NT2/D1 (cell line): ENCODE results near the gene NTRK2.

Experiments
- DNase-seq: peaks from one replicate; pipeline ENCODE4 v3.0.0-alpha.2; 2011; ENCODE audit warnings: low read depth, low spot score
- H3K27me3 ChIP-seq: 2 replicates; pipeline ENCODE4 v1.6.0; 2011; ENCODE audit warnings: mild to moderate bottlenecking; ENCODE audit not compliant: insufficient read length, insufficient read depth
- H3K36me3 ChIP-seq: 2 replicates; pipeline ENCODE4 v1.6.1; 2011; ENCODE audit warnings: mild to moderate bottlenecking, low read length, mixed read lengths; ENCODE audit not compliant: insufficient read depth, insufficient read length
- H3K4me1 ChIP-seq: 2 replicates; pipeline ENCODE4 v1.5.1; 2011; ENCODE audit not compliant: insufficient read depth, insufficient read length
- H3K4me3 ChIP-seq: 2 replicates; pipeline ENCODE4 v1.5.1; 2011; ENCODE audit warnings: low read depth; ENCODE audit not compliant: insufficient read length
- H3K9ac ChIP-seq: 2 replicates; pipeline ENCODE4 v1.6.0; 2011; ENCODE audit warnings: low read depth; ENCODE audit not compliant: insufficient read length
- H3K9me3 ChIP-seq: 2 replicates; pipeline ENCODE4 v1.5.1; 2011; ENCODE audit warnings: mild to moderate bottlenecking, low read length; ENCODE audit not compliant: insufficient read depth
- SUZ12 ChIP-seq: IDR thresholded peaks from 2 replicates; pipeline ENCODE4 v1.6.1; 2011; ENCODE audit not compliant: insufficient read length, insufficient read depth; ENCODE audit errors: extremely low read depth
- YY1 ChIP-seq: IDR thresholded peaks from 2 replicates; pipeline ENCODE4 v1.6.1; 2011; ENCODE audit not compliant: insufficient read length, insufficient read depth
- ZNF274 ChIP-seq: IDR thresholded peaks from 2 replicates; pipeline ENCODE4 v1.6.1; 2011; ENCODE audit warnings: mild to moderate bottlenecking, low read depth, low read length

Gene NTRK2

GRCh38 chr9:84950879-84951811, 281.6 kb downstream of the NTRK2 start:
- no peaks in the 10 kb centered on the region for H3K9me3 ChIP-seq
- H3K27me3 ChIP-seq = peaks cover 8% of the 10 kb centered on the region
- no peaks in the 10 kb centered on the region for H3K36me3 ChIP-seq
- DNase-seq = no peak
- H3K4me1 ChIP-seq = no peaks in the 10 kb centered on the region
- H3K4me3 ChIP-seq = no peak overlapping the region
- TF ChIP-seq SUZ12 (no peak), ZNF274 (no peak), YY1 (no peak)
- no peak overlapping the region for H3K9ac ChIP-seq

GRCh38 chr9:84953252-84953773, 283.8 kb downstream of the NTRK2 start:
- H3K4me1 ChIP-seq = no peaks in the 10 kb centered on the region
- no peak for TF ChIP-seq YY1
- TF ChIP-seq SUZ12 = no peak
- TF ChIP-seq ZNF274 = no peak
- DNase-seq = no peak
- H3K36me3 ChIP-seq = no peaks in the 10 kb centered on the region
- no peak overlapping the region for H3K4me3 ChIP-seq
- no peaks in the 10 kb centered on the region for H3K9me3 ChIP-seq
- H3K9ac ChIP-seq = no peak overlapping the region
- peaks cover 8% of the 10 kb centered on the region for H3K27me3 ChIP-seq

- peak; percentile 71 for DNase-seq
- Histone ChIP-seq H3K9ac (no peak overlapping the region), H3K4me3 (no peak overlapping the region), H3K4me1 (no peaks in the 10 kb centered on the region), H3K9me3 (no peaks in the 10 kb centered on the region), H3K36me3 (no peaks in the 10 kb centered on the region), H3K27me3 (peaks cover 8% of the 10 kb centered on the region)
- TF ChIP-seq YY1 = no peak
- TF ChIP-seq SUZ12 = no peak
- no peak for TF ChIP-seq ZNF274
Measured at GRCh38 chr9:84953797-84954705, 284.5 kb downstream of the NTRK2 start.

- Histone ChIP-seq H3K4me1 (no peaks in the 10 kb centered on the region), H3K9me3 (no peaks in the 10 kb centered on the region), H3K4me3 (no peak overlapping the region)
Measured at GRCh38 chr9:84955155-84955554, 285.6 kb downstream of the NTRK2 start.

GRCh38 chr9:84955971-84956370, 286.4 kb downstream of the NTRK2 start:
- TF ChIP-seq YY1 (no peak), SUZ12 (no peak), ZNF274 (no peak)
- no peak overlapping the region for H3K4me3 ChIP-seq
- DNase-seq = no peak

More at GRCh38 chr9:84955155-84955554, 285.6 kb downstream of the NTRK2 start:
- TF ChIP-seq YY1 (no peak), ZNF274 (no peak), SUZ12 (no peak)
- DNase-seq = no peak
- no peaks in the 10 kb centered on the region for H3K36me3 ChIP-seq
- no peak overlapping the region for H3K9ac ChIP-seq
- H3K27me3 ChIP-seq = peaks cover 8% of the 10 kb centered on the region

GRCh38 chr9:84959339-84959738, 289.8 kb downstream of the NTRK2 start:
- DNase-seq = no peak
- no peak overlapping the region for H3K9ac ChIP-seq
- H3K9me3 ChIP-seq = no peaks in the 10 kb centered on the region
- no peaks in the 10 kb centered on the region for H3K36me3 ChIP-seq
- no peaks in the 10 kb centered on the region for H3K4me1 ChIP-seq
- TF ChIP-seq YY1 = no peak
- TF ChIP-seq SUZ12 = no peak
- no peak for TF ChIP-seq ZNF274
- peaks cover 7% of the 10 kb centered on the region for H3K27me3 ChIP-seq
- H3K4me3 ChIP-seq = no peak overlapping the region

More at GRCh38 chr9:84955971-84956370, 286.4 kb downstream of the NTRK2 start:
- no peaks in the 10 kb centered on the region for H3K9me3 ChIP-seq
- H3K9ac ChIP-seq = no peak overlapping the region
- H3K36me3 ChIP-seq = no peaks in the 10 kb centered on the region
- H3K4me1 ChIP-seq = no peaks in the 10 kb centered on the region
- peaks cover 8% of the 10 kb centered on the region for H3K27me3 ChIP-seq
